HCT116 (cell line): Measurements from ENCODE around the gene HAGH. TPM values are rescaled to one million over a fixed set of nuclear protein-coding genes. Genes with fewer than 3 reads are reported as not detected.

Experiments used
- ATAC-seq: fragments of 200-7000 bp; cut with Tn5 transposase; 2 replicates; pipeline ENCODE4 v1.9.1; 2020; ENCODE audit warnings: mild to moderate bottlenecking, moderate library complexity
- BruUV-seq: library from RNA; stranded (reverse); fragments of 400-500 nt; replicated peaks from 2 replicates; lab custom pipeline; 2021; lab: Mats Ljungman, UMichigan
- CTCF ChIA-PET: fragments of 300-600 bp; sonication (Branson Sonifier 250); formaldehyde crosslinking; loops from one replicate; lab custom pipeline; 2021; ENCODE audit warnings: antibody characterized with exemption; lab: Charles Lee
- POLR2A ChIA-PET: fragments of 300-600, 350-600 bp; sonication (Branson Sonifier 250); formaldehyde crosslinking; loops from one replicate; lab custom pipeline; 2021; ENCODE audit warnings: antibody characterized with exemption; lab: Charles Lee
- RAD21 ChIA-PET, 2 experiments: fragments of 300-600 bp; sonication (Branson Sonifier 250); formaldehyde crosslinking; loops; one replicate each; lab custom pipeline; 2023; ENCODE audit warnings: low total read pairs in 2 of 2; ENCODE audit not compliant: uncharacterized antibody in 2 of 2, unreplicated experiment in 2 of 2, low non-redundant PET in 1 of 2; lab: Charles Lee
- DNase-seq: peaks from one replicate; pipeline ENCODE4 v3.0.0-alpha.2; 2010; ENCODE audit warnings: low read depth, low spot score
- H2AFZ ChIP-seq: fragments of 200-600 bp; shearing (Covaris generic), sonication (generic); 2 replicates; pipeline ENCODE4 v1.6.1; 2017; ENCODE audit warnings: low read depth, mixed run types, mixed read lengths, antibody characterized with exemption, low read length; ENCODE audit not compliant: poor library complexity, severe bottlenecking
- H3K27ac ChIP-seq: 2 replicates; pipeline ENCODE4 v1.5.1; 2012; ENCODE audit warnings: low read depth, low read length
- H3K27me3 ChIP-seq: fragments of 200-600 bp; sonication (generic); 2 replicates; pipeline ENCODE4 v1.6.1; 2016; ENCODE audit warnings: mixed run types, low read length, mixed read lengths; ENCODE audit not compliant: insufficient read depth
- H3K36me3 ChIP-seq, 2 experiments: fragments of 200-500 bp in 1 of 2; fragments of 200-600 bp in 1 of 2; sonication (Bioruptor generic) in 1 of 2; sonication (generic) in 1 of 2; 2 replicates each; pipeline versions ENCODE4 v1.5.1 to v1.6.1; 2014 to 2016; ENCODE audit warnings: low read length in 2 of 2, inconsistent platforms in 1 of 2, mixed read lengths in 1 of 2, mixed run types in 1 of 2; ENCODE audit not compliant: insufficient read depth in 2 of 2, control insufficient read depth in 1 of 2
- H3K4me1 ChIP-seq, 2 experiments: fragments of 200-600 bp in 1 of 2; sonication (generic) in 1 of 2; 2 replicates each; pipeline versions ENCODE4 v1.5.1 to v1.6.1; 2012 to 2017; ENCODE audit warnings: low read length in 2 of 2, inconsistent platforms in 1 of 2, mild to moderate bottlenecking in 1 of 2, mixed read lengths in 1 of 2, mixed run types in 1 of 2, moderate library complexity in 1 of 2; ENCODE audit not compliant: insufficient read depth in 2 of 2, control insufficient read depth in 1 of 2
- H3K4me2 ChIP-seq: fragments of 200-600 bp; sonication (generic); 2 replicates; pipeline ENCODE4 v1.6.1; 2017; ENCODE audit warnings: mixed run types, low read length, mixed read lengths
- H3K4me3 ChIP-seq, 2 experiments: fragments of 200-600 bp in 1 of 2; sonication (generic) in 1 of 2; replicated peaks in 1 of 2; 2 replicates each; pipeline ENCODE4 v1.5.1; 2011 to 2016; ENCODE audit warnings: low read length in 2 of 2, control low read depth in 1 of 2, low read depth in 1 of 2, mild to moderate bottlenecking in 1 of 2, mixed read lengths in 1 of 2, mixed run types in 1 of 2
- H3K79me2 ChIP-seq: fragments of 200-600 bp; sonication (generic); 2 replicates; pipeline ENCODE4 v1.6.1; 2017; ENCODE audit warnings: mild to moderate bottlenecking, mixed run types, low read length, moderate library complexity, mixed read lengths; ENCODE audit not compliant: insufficient read depth
- H3K9ac ChIP-seq: fragments of 200-600 bp; sonication (generic); 2 replicates; pipeline ENCODE4 v1.6.1; 2016; ENCODE audit warnings: low read length, mixed read lengths
- H3K9me2 ChIP-seq: fragments of 200-600 bp; sonication (generic), shearing (Covaris generic); 2 replicates; pipeline ENCODE4 v1.6.1; 2017; ENCODE audit warnings: mixed run types, mild to moderate bottlenecking, moderate library complexity; ENCODE audit not compliant: insufficient read depth
- H3K9me3 ChIP-seq, 2 experiments: fragments of 200-500 bp in 1 of 2; fragments of 200-600 bp in 1 of 2; sonication (Bioruptor generic) in 1 of 2; sonication (generic) in 1 of 2; 2 replicates each; pipeline ENCODE4 v1.6.1; 2014 to 2017; ENCODE audit warnings: low read length in 2 of 2, mixed read lengths in 2 of 2, inconsistent platforms in 1 of 2, low read depth in 1 of 2, mild to moderate bottlenecking in 1 of 2, mixed run types in 1 of 2, moderate library complexity in 1 of 2; ENCODE audit not compliant: control insufficient read depth in 1 of 2, insufficient read depth in 1 of 2
- H4K20me1 ChIP-seq: fragments of 200-600 bp; sonication (generic), shearing (Covaris generic); 2 replicates; pipeline ENCODE4 v1.6.1; 2017; ENCODE audit warnings: mixed run types, mild to moderate bottlenecking, moderate library complexity; ENCODE audit not compliant: insufficient read depth
- CEBPB ChIP-seq: IDR thresholded peaks from 2 replicates; pipeline ENCODE4 v1.6.1; 2012; ENCODE audit warnings: low read depth
- CTCF ChIP-seq, 3 experiments: fragments of 200-600 bp in 1 of 3; sonication (generic) in 1 of 3; IDR thresholded peaks in 2 of 3; conservative IDR thresholded peaks in 1 of 3; 2 replicates each; pipeline ENCODE4 v1.5.1; 2012 to 2017; ENCODE audit warnings: low read depth in 2 of 3, low read length in 2 of 3, antibody characterized with exemption in 1 of 3, borderline replicate concordance in 1 of 3, control low read depth in 1 of 3, mild to moderate bottlenecking in 1 of 3, mixed read lengths in 1 of 3, mixed run types in 1 of 3, moderate library complexity in 1 of 3; ENCODE audit not compliant: insufficient read depth in 1 of 3
- EZH2 ChIP-seq: fragments of 200-600 bp; sonication (generic); IDR thresholded peaks from 2 replicates; pipeline ENCODE4 v1.6.1; 2017; ENCODE audit warnings: antibody characterized with exemption, mixed run types
- EZH2phosphoT487 ChIP-seq: fragments of 200-600 bp; IDR thresholded peaks from 2 replicates; pipeline ENCODE4 v1.6.1; 2018; ENCODE audit warnings: antibody characterized with exemption, borderline replicate concordance
- ZBTB33 ChIP-seq: IDR thresholded peaks from 2 replicates; pipeline ENCODE4 v1.6.1; 2011; ENCODE audit warnings: mild to moderate bottlenecking, low read length, moderate library complexity; ENCODE audit not compliant: insufficient replicate concordance; ENCODE audit errors: extremely low read depth
- ZNF274 ChIP-seq: fragments of 200-500 bp; sonication (Bioruptor generic); IDR thresholded peaks from 2 replicates; pipeline ENCODE4 v1.6.1; 2014; ENCODE audit warnings: mild to moderate bottlenecking, low read depth, low read length, inconsistent platforms
- intact Hi-C: fragments of 100-400 bp; cut with micrococcal nuclease; formaldehyde crosslinking; loops from 2 replicates; pipeline ENCODE4 v1.10.0; 2022
- total RNA-seq: library from RNA; stranded (reverse); gene quantifications from one replicate; pipeline ENCODE4 v1.2.1, GENCODE V29; 2021; ENCODE audit not compliant: unreplicated experiment

HAGH gene
- total RNA-seq, 1 experiment from 2014 or later: 39.1 TPM

- no peak for ATAC-seq
- intact Hi-C loops: no loop called here
- H3K4me2 ChIP-seq: peak overlapping the region; percentile 73
- RAD21 ChIA-PET: no interaction called here
- TF ChIP-seq CTCF (IDR thresholded peaks at IDR 0.05 in 2 of 3, conservative IDR thresholded peaks at IDR 0.05 in 1 of 3; ENCODE audit: borderline replicate concordance in 1 of 3, insufficient read depth in 1 of 3, low read depth in 2 of 3, low read length in 2 of 3) (no peak), ZBTB33 (no peak), ZNF274 (no peak), CEBPB (no peak), EZH2 (no peak), EZH2phosphoT487 (no peak)
- TF ChIP-seq, all 23 proteins: peak for 0
- CTCF ChIA-PET: interaction anchor here (1.2 to 1.7 kb wide), 2 partner anchors 12 kb away, joined by 3 to 4 read pairs; no protein-coding TSS in a partner anchor
- 0 out of 4 replicates have a peak, but pooled peaks cover 0 to 3% of the 10 kb centered on the region in 2 experiments for H3K36me3 ChIP-seq
- peaks cover 14 to 17% of the 10 kb centered on the region in 2 experiments for H3K4me1 ChIP-seq
- no peaks in the 10 kb centered on the region for H3K9me2 ChIP-seq
- H3K9me3 ChIP-seq: no peaks in the 10 kb centered on the region
- H4K20me1 ChIP-seq: peaks cover 5% of the 10 kb centered on the region; the same call in 1 of the 2 replicates
- peak overlapping the region; percentile 80 for H3K27ac ChIP-seq
- no peaks in the 10 kb centered on the region for H3K27me3 ChIP-seq
- POLR2A ChIA-PET: no interaction called here
- H3K9ac ChIP-seq: peak overlapping the region; percentile 62
- peaks cover 30% of the 10 kb centered on the region for H3K79me2 ChIP-seq
- no peak for DNase-seq
- TSS peak; percentile 77 for BruUV-seq
- H2AFZ ChIP-seq: no peak overlapping the region
- H3K4me3 ChIP-seq: peak overlapping the region; percentile 90 to 98
These were observed 1.2 kb downstream of the HAGH start for GRCh38 chr16:1825381-1825863.
